C4-2B (cell line): Measurements from ENCODE around the gene CD200.

Source experiments
- H3K27ac ChIP-seq: fragments of 450-650 bp; 2 replicates; pipeline ENCODE4 v1.5.1; 2017
- ZFX ChIP-seq: fragments of 450-650 bp; IDR thresholded peaks from 2 replicates; pipeline ENCODE4 v1.6.1; 2017
- TF ChIP-seq, protein P1 (sequence below): fragments of 450-650 bp; conservative IDR thresholded peaks from 2 replicates; pipeline ENCODE4 v1.5.1; 2017; ENCODE audit warnings: mild to moderate bottlenecking

Gene CD200

DNA sequence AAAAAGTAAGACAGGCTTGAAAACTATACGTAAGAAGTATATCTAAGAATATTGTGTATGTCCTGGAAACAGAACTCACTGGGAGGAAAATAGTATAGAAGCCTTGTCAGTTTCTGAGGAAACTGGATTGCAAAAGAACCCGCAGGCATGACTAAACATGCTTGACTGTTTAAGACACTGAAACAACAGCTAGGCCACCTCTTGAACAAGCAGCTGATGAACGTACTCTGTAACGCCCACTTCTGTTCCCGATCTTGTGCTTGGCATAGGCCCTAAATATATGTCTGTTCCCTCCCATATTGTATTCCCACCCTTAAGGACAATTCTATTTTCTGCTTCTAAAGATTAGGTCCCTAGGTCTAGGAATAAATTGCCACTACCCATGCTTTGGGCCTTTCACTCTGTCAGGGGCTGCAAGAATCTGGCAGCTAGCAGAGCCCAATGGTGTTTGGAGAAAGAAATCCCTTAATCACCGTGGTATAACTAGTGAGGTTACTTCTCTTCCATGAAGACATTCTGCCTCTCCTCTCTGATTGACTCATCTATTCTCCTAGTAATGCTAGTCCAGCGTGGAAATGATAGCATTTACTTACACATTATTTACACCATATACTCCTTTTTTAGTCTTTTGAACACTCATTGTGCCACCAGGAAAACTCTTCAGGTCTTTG, 46.2 kb downstream of the CD200 start:
- TF ChIP-seq ZFX = no peak
- no peak overlapping the region for H3K27ac ChIP-seq

DNA sequence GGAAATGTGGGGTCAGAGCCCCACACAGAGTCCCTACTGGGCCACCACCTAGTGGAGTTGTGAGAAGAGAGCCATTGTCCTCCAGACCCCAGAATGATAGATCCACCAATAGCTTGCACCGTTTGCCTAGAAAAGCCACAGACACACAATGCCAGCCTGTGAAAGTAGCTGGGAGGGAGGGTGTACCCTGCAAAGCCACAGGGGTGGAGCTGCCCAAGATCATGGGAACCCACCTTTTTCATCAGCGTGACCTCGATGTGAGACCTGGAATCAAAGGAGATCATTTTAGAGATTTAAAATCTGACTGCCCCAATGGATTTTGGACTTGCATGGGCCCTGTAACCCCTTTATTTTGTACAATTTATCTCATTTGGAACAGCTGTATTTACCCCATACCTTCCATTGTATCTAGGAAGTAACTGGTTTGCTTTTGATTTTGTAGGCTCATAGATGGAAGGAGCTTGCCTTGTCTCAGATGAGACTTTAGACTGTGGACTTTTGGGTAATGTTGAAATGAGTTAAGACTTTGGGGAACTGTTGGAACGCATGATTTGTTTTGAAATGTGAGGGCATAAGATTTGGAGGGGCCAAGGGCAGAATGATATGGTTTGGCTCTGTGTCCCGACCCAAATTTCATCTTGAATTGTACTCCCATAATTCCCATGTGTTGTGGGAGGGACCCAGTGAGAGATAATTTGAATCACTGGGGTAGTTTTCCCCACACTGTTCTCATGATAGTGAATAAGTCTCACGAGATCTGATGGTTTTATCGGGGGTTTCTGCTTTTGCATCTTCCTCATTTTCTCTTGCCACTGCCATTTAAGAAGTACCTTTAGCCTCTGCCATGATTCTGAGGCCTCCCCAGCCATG, 49.0 kb downstream of the CD200 start:
- TF ChIP-seq, protein P1, sequence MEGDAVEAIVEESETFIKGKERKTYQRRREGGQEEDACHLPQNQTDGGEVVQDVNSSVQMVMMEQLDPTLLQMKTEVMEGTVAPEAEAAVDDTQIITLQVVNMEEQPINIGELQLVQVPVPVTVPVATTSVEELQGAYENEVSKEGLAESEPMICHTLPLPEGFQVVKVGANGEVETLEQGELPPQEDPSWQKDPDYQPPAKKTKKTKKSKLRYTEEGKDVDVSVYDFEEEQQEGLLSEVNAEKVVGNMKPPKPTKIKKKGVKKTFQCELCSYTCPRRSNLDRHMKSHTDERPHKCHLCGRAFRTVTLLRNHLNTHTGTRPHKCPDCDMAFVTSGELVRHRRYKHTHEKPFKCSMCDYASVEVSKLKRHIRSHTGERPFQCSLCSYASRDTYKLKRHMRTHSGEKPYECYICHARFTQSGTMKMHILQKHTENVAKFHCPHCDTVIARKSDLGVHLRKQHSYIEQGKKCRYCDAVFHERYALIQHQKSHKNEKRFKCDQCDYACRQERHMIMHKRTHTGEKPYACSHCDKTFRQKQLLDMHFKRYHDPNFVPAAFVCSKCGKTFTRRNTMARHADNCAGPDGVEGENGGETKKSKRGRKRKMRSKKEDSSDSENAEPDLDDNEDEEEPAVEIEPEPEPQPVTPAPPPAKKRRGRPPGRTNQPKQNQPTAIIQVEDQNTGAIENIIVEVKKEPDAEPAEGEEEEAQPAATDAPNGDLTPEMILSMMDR = no peak
- no peak for TF ChIP-seq ZFX
- H3K27ac ChIP-seq = no peak overlapping the region

- no peak overlapping the region for H3K27ac ChIP-seq
- no peak for TF ChIP-seq ZFX
- TF ChIP-seq, protein P1 = no peak
Measured at GRCh38 chr3:112382543-112383160, 49.7 kb downstream of the CD200 start.

- TF ChIP-seq, protein P1 = no peak
- no peak for TF ChIP-seq ZFX
- H3K27ac ChIP-seq = no peak overlapping the region
Measured at GRCh38 chr3:112384769-112385168, 51.8 kb downstream of the CD200 start.

DNA sequence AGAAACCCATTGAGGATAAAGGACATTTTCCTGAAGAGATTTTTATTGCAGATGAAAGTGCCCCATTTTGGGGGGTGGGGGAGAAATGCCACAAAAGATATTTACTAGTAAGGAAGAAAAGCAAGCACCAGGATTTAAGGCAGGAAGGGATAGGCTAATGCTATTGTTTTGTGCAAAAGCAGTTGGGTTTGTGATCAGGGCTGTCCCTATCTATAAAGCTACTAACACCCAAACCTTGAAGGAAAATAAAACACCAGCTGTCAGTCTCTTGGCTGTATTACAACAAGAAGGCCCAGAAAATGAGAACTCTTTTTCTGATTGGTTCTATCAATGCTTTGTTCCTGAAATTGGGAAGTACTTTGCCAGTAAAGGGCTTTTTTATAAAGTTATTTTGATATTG, 56.0 kb downstream of the CD200 start:
- TF ChIP-seq, protein P1 = no peak
- TF ChIP-seq ZFX = no peak
- H3K27ac ChIP-seq = no peak overlapping the region

DNA sequence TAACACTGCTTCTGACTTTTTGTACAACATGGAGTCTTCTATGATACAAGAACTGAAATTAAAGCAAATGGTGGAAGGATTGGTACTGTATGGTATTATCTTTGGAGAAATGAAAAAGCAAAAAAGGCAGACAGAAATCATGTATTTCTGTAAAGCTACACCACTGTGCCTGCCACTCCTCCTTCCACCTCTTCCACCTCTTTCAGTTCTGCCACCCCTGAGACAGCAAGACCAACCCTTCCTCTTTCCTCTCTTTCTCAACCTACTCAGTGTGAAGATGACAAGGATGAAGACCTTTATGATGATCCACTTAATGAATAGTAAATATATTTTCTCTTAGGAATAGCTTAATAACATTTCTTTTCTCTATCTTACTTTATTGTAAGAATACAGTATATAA, 57.0 kb downstream of the CD200 start:
- TF ChIP-seq, protein P1 = no peak
- TF ChIP-seq ZFX = no peak
- H3K27ac ChIP-seq = no peak overlapping the region

- TF ChIP-seq, protein P1 = no peak
- no peak for TF ChIP-seq ZFX
- H3K27ac ChIP-seq = no peak overlapping the region
Measured at GRCh38 chr3:112390783-112391641, 58.1 kb downstream of the CD200 start.
